GM21825 (cell line): ENCODE measurements around the gene TBCD.

Experiments
- ATAC-seq: cut with Tn5 transposase; IDR thresholded peaks from one replicate; pipeline ENCODE4 v1.9.1; 2021; ENCODE audit warnings: mild to moderate bottlenecking, moderate library complexity; ENCODE audit not compliant: unreplicated experiment

The TBCD gene

DNA sequence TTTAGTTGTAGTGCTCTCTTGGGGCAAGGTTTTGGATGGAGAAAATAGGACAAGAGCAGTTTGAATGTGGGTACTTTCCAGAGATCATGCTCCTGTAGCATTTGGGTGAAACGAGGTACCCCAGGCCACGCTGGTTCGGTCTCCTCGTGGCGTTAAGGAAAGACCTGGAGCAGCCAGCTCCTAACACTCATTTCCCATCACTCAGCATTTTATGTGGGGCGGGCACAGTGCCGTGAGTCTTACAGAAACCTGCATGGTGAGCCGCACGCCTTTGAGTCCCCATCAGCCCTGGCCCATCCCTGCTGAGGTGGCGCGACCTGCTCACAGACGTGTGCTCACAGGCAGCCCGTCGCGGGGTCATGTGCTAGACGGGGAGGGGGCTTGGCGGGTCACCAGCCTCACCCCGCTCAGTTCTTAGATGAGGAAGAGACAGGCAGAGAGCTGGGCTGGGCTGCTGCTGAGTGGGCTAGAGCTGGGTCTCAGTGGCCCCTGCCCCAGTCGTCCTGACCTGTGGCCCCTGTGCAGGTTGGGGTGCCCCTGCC is 37.3 kb downstream of the TBCD start:
- ATAC-seq: no peak

GRCh38 chr17:82789806-82790205 is 37.9 kb downstream of the TBCD start:
- ATAC-seq: no peak

- ATAC-seq: no peak
Observed at GRCh38 chr17:82790391-82790790, 38.5 kb downstream of the TBCD start.

DNA sequence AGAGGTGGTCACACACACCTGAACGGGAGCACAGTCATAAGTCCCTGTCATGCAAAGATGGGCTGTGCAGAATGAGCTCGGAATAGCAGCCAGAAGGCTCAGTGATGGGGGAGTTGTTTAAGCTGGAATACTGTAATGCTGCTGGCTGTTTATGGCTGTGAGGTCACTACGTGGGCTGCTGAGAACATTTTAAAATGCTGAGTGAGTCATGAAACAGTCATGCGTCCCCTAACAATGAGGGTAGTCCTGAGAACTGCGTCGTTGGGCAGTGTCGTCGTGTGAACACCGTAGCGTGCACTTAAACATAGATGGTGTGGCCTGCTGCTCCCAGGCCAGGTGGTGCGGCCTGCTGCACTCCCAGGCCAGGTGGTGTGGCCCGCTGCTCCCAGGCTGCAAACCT is 39.7 kb downstream of the TBCD start:
- ATAC-seq: no peak

GRCh38 chr17:82793974-82794630 is 42.2 kb downstream of the TBCD start:
- ATAC-seq: no peak

DNA sequence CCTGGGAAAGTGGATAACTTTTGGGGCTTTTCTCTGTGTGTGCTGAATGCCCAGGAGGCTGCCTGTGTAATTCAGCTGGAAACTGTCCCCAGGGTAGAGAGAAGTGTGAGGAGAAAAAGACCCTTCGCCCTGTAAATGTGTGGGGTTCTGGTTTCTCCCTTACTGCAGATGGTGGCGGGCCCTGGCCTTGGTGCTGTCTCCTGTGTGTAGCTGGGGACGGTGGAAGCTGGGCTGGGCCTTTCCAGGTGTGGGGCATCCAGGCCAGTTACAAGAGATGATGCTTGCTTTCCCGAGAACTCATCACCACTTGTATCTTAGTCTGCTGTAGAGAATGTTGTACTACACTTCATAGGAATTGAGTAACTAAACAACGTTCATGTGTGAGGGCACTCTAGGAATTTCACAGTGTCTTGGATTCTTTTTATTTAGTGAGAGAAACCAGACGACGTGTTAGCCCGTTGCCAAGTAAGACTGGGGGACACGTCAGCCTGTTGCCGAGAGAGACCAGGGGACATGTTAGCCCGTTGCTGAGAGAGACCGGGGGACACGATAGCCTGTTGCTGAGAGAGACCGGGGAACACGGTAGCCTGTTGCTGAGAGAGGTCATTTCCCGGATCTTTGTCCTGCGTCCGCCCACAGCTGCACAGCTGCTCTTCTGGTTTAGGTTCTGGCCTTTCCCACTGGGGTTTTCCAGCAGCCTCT is 43.1 kb downstream of the TBCD start:
- no peak for ATAC-seq

DNA sequence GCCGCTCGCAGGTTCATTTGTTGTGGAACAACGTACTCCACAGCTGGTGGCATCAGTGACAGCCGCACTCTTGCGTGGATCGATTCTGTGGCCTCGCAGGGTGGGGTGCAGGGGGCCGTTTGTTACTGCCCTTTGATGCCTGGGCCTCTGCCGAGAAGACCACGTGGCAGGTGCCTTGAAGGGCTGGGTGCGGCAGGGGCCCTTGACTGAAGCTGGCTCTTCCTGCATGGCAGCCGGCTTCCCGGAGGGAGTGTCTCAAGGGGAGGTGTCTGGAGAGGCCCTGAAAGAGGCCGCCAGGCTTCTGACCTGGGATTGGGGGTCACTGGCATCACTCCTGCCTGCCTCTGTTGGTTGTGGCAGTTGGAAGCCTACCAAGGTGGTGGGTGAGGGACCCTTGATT is 43.8 kb downstream of the TBCD start:
- ATAC-seq: no peak

DNA sequence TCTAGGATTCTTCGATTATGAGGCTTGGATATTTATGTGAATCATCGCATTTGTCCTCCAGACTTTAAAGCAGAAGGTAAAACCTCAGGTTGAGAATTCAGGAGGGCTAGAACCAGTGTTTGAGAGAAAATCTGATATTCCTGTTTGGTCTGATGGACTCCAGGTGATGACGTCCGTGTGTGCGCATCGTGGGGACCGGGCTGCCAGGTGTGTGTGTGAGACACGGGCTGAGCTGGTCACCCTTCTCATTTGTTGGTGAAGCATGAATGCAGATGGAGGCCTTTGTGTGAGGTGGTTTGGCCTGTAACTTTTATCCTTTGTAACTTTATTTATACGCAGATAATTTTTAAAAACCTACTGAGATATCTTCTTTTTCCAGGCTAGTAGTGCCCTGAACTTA is 45.2 kb downstream of the TBCD start:
- no peak for ATAC-seq

DNA sequence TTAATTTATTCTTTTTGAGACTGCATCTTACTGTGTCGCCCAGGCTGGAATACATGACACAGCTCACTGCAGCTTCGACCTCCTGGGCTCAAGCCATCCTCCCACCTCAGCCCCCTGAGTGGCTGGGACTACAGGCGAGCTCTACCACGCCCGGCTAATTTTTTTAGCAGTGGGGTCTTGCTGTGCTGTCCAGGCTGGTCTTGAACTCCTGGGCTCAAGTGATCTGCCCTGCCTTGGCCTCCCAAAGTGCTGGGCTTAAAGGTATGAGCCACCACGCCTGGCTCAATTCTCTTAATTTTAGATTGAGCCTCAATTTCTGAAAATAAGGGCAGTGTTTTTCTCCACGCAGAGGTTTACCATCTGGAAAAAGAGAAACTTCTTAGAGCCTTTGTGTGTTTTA is 46.9 kb downstream of the TBCD start:
- ATAC-seq: no peak

GRCh38 chr17:82799591-82799990 is 47.7 kb downstream of the TBCD start:
- no peak for ATAC-seq

- no peak for ATAC-seq
Observed at GRCh38 chr17:82800885-82801284, 49.0 kb downstream of the TBCD start.

DNA sequence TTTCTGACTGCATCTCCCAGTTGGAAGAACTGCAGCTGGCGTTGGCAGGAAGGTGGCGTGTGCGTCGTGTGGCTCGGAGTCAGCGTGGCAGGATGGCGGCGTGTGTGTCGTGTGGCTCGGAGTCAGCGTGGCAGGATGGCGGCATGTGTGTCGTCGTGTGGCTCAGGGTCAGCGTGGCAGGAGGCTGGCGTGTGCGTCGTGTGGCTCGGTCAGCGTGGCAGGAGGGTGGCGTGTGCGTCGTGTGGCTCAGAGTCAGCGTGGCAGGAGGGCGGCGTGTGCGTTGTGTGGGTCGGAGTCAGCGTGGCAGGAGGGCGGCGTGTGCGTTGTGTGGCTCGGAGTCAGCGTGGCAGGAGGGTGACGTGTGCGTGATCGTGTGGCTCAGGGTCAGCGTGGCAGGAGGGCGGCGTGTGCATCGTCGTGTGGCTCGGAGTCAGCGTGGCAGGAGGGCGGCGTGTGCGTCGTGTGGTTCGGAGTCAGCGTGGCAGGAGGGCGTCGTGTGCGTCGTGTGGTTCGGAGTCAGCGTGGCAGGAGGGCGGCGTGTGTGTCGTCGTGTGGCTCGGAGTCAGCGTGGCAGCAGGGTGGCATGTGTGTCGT is 49.6 kb downstream of the TBCD start:
- ATAC-seq: no peak

GRCh38 chr17:82802075-82802780 is 50.4 kb downstream of the TBCD start:
- no peak for ATAC-seq

DNA sequence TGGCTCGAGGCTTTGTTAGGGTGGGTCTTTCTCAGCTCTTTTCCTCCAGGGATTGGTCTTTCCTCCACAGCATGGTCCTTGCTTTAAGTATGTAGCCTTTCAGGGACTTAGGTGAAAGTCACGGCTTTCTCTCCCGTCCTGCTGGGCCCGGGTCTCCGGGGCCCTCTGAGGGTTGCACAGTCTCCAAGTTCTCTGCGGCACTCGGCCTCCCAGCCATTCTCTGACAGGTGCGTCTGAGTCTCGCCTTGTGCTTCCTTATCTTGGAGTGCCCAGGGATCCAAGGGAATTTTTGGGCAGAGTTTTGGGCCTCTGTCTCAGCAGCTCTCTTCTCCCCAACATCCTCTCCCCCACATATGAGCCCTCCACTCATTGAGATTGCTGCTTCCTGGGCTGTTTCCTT is 51.3 kb downstream of the TBCD start:
- ATAC-seq: no peak

- no peak for ATAC-seq
Observed at GRCh38 chr17:82803606-82804005, 51.7 kb downstream of the TBCD start.

GRCh38 chr17:82804442-82805191 is 52.8 kb downstream of the TBCD start:
- no peak for ATAC-seq

DNA sequence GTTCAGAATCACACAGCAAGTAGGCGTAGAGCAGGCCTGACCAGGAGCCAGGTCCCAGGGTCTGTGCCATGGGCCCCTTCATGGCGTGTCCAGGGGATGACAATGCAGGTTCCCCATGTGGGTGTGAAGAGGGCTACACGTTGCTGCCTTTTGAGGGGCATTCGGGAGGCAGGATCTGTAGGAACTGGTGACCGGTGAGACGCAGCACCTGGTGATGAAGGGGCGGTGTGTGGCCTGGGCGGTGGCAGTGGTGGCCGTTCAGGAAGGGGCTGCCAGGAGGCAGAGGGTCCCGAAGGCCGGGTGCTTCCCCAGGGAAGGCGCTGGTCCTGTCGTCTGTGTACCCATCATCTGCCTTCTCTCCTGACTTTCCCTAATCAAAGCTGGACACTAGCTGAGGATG is 53.4 kb downstream of the TBCD start:
- ATAC-seq: no peak

GRCh38 chr17:82805823-82806222 is 54.0 kb downstream of the TBCD start:
- ATAC-seq: no peak

- no peak for ATAC-seq
Observed at GRCh38 chr17:82806645-82807044, 54.8 kb downstream of the TBCD start.

GRCh38 chr17:82807101-82807500 is 55.2 kb downstream of the TBCD start:
- no peak for ATAC-seq

DNA sequence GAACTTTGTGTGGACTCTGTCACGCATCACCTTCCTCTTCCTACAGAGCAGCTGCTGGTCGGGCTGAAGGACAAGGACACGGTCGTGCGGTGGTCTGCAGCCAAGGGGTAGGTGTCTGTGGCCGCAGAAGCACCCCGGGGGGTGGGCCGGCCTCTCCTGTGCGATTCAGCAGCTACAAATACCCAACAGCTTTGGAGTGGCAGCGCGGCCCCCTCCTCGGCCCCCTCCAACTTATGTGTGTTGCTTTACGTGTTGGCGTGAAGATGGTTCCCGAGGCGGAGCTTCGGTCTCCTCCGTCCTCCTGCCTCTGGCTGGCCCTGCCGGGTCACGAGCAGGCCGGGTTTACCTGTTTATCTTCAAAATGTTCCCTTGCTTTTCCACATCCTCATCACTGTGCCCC is 55.7 kb downstream of the TBCD start:
- ATAC-seq: no peak
